Mesenchymal stem cell (in vitro differentiated cells and primary cell): ENCODE data around the gene INPPL1.

Experiments
- DNase-seq: peaks from one replicate; pipeline ENCODE4 v3.0.0-alpha.2; 2013
- H2AFZ ChIP-seq: one replicate; pipeline ENCODE4 v1.6.1; 2013; ENCODE audit warnings: low read depth, mild to moderate bottlenecking, control low read depth, inconsistent platforms, low read length, moderate library complexity
- H2AK5ac ChIP-seq: 2 replicates; pipeline ENCODE4 v1.6.1; 2013; ENCODE audit warnings: low read length, moderate library complexity, mild to moderate bottlenecking, inconsistent platforms; ENCODE audit not compliant: severe bottlenecking
- H2BK120ac ChIP-seq: one replicate; pipeline ENCODE4 v1.6.1; 2013; ENCODE audit warnings: low read depth, mild to moderate bottlenecking, inconsistent platforms, low read length, moderate library complexity
- H2BK12ac ChIP-seq, 2 experiments: one replicate each; pipeline ENCODE4 v1.6.1; 2013; ENCODE audit warnings: inconsistent platforms in 2 of 2, low read length in 2 of 2, mild to moderate bottlenecking in 2 of 2, moderate library complexity in 2 of 2, control low read depth in 1 of 2
- H2BK15ac ChIP-seq: one replicate; pipeline ENCODE4 v1.6.1; 2013; ENCODE audit warnings: mild to moderate bottlenecking, low read depth, inconsistent platforms; ENCODE audit not compliant: poor library complexity, severe bottlenecking
- H2BK5ac ChIP-seq: 2 replicates; pipeline ENCODE4 v1.6.1; 2013; ENCODE audit warnings: low read depth, mild to moderate bottlenecking, low read length, control low read depth, inconsistent platforms; ENCODE audit not compliant: poor library complexity, severe bottlenecking
- H3K14ac ChIP-seq, 2 experiments: one replicate each; pipeline ENCODE4 v1.6.1; 2013; ENCODE audit warnings: inconsistent platforms in 2 of 2, low read length in 2 of 2, control low read depth in 1 of 2, mild to moderate bottlenecking in 1 of 2, moderate library complexity in 1 of 2
- H3K18ac ChIP-seq, 2 experiments: one replicate each; pipeline ENCODE4 v1.6.1; 2013; ENCODE audit warnings: inconsistent platforms in 2 of 2, low read length in 2 of 2, control low read depth in 1 of 2, low read depth in 1 of 2, mild to moderate bottlenecking in 1 of 2
- H3K23ac ChIP-seq, 2 experiments: one replicate each; pipeline ENCODE4 v1.6.1; 2013; ENCODE audit warnings: inconsistent platforms in 2 of 2, low read length in 2 of 2, mild to moderate bottlenecking in 2 of 2, moderate library complexity in 2 of 2, control low read depth in 1 of 2
- H3K27ac ChIP-seq: 2 replicates; pipeline ENCODE4 v1.5.1; 2013; ENCODE audit warnings: mild to moderate bottlenecking, moderate library complexity, low read length, control low read depth, inconsistent platforms; ENCODE audit not compliant: poor library complexity, severe bottlenecking
- H3K27me3 ChIP-seq, 2 experiments: 2 replicates each; pipeline versions ENCODE4 v1.6.1 to v1.7.0; 2013; ENCODE audit warnings: low read length in 2 of 2, mild to moderate bottlenecking in 2 of 2, moderate library complexity in 2 of 2, control low read depth in 1 of 2, inconsistent platforms in 1 of 2; ENCODE audit not compliant: control insufficient read depth in 1 of 2, insufficient read depth in 1 of 2
- H3K36me3 ChIP-seq, 2 experiments: 2 replicates each; pipeline versions ENCODE4 v1.6.1 to v1.7.0; 2013; ENCODE audit warnings: low read length in 2 of 2, control low read depth in 1 of 2, inconsistent platforms in 1 of 2, low read depth in 1 of 2, mild to moderate bottlenecking in 1 of 2; ENCODE audit not compliant: insufficient read depth in 2 of 2, control insufficient read depth in 1 of 2
- H3K4ac ChIP-seq, 2 experiments: one replicate each; pipeline ENCODE4 v1.6.1; 2013; ENCODE audit warnings: inconsistent platforms in 2 of 2, low read length in 2 of 2, mild to moderate bottlenecking in 2 of 2, moderate library complexity in 2 of 2, control low read depth in 1 of 2, low read depth in 1 of 2
- H3K4me1 ChIP-seq: 2 replicates; pipeline ENCODE4 v1.6.1; 2013; ENCODE audit warnings: low read depth, low read length, control low read depth; ENCODE audit not compliant: control insufficient read depth, insufficient read depth
- H3K4me2 ChIP-seq: 2 replicates; pipeline ENCODE4 v1.6.1; 2013; ENCODE audit warnings: low read length, mild to moderate bottlenecking, inconsistent platforms; ENCODE audit not compliant: poor library complexity, severe bottlenecking
- H3K4me3 ChIP-seq, 2 experiments: 2 replicates each; pipeline versions ENCODE4 v1.5.1 to v1.7.0; 2013; ENCODE audit warnings: low read length in 2 of 2, mild to moderate bottlenecking in 2 of 2, control low read depth in 1 of 2, low read depth in 1 of 2; ENCODE audit not compliant: insufficient read depth in 1 of 2
- H3K79me1 ChIP-seq: replicated peaks from 2 replicates; pipeline ENCODE4 v1.6.1; 2013; ENCODE audit warnings: mild to moderate bottlenecking, control low read depth, low read length, inconsistent platforms; ENCODE audit not compliant: poor library complexity, severe bottlenecking
- H3K9ac ChIP-seq: 2 replicates; pipeline ENCODE4 v1.7.0; 2013; ENCODE audit warnings: mild to moderate bottlenecking, low read length, moderate library complexity
- H3K9me3 ChIP-seq: 2 replicates; pipeline ENCODE4 v1.7.0; 2013; ENCODE audit warnings: mild to moderate bottlenecking, low read length; ENCODE audit not compliant: control insufficient read depth
- H4K8ac ChIP-seq: one replicate; pipeline ENCODE4 v1.6.1; 2013; ENCODE audit warnings: inconsistent platforms, mild to moderate bottlenecking, low read length, moderate library complexity
- H4K91ac ChIP-seq: one replicate; pipeline ENCODE4 v1.6.1; 2013; ENCODE audit warnings: mild to moderate bottlenecking, low read length, inconsistent platforms
- WGBS: methylation state at CpG from one replicate; pipeline ENCODE4 v1.1.7; 2013; ENCODE audit warnings: mixed read lengths; 5-methylcytosine and 5-hydroxymethylcytosine counted together

Gene INPPL1

DNA sequence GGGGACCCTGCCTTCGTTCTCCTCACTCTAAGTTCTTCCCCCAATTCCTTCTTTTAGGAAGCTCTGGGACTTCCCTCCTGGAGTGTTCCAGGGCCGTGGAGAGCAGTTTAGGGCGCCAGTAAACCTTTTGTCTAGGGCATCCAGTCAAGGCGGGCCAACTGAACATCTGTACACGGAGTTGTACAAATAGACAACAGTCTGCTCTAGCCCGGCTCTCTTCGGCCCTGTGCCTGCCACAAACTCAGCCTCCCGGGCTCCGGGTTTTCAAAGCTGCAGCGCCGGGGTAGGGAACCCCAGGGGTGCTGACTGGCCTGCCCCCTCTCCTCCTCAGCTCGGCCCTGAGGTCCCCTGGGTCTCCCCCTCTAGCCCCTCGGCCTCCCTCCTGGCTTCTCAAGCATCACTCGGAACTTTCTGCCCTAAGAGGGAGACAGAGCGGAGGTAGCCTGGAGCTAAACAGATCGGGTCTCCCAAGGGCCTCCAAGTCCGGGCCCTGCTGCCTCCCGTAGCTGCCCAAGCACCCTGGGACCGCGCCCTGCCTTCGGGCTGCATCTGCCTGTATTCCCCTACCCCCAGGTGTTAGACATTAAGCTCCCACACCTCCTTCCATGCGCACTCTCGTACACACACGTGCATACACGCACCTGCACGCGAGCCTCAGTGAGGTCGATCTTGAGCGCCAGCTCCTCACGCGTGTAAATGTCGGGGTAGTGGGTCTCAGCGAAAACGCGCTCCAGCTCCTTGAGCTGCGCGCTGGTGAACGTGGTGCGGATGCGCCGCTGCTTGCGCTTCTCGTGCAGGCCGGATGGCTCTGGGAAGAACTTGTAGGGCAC lies 16.1 kb downstream of the INPPL1 start:
- no peak overlapping the region for H2BK5ac ChIP-seq
- H2BK15ac ChIP-seq: no peak overlapping the region
- no peak overlapping the region for H4K8ac ChIP-seq
- peak overlapping the region; percentile 33 for H3K4me2 ChIP-seq
- H3K4me3 ChIP-seq: peak overlapping the region in 1 of 2 experiments; percentile 55
- H3K4me1 ChIP-seq: peaks cover 42% of the 10 kb centered on the region
- H3K9me3 ChIP-seq: no peaks in the 10 kb centered on the region
- H2AK5ac ChIP-seq: no peak overlapping the region
- no peak overlapping the region for H4K91ac ChIP-seq
- H3K79me1 ChIP-seq: no peaks in the 10 kb centered on the region
- no peak overlapping the region for H2BK12ac ChIP-seq
- DNase-seq: no peak
- 31% methylated on average over 44 of the region's 44 CpGs for WGBS
- H3K27ac ChIP-seq: no peak overlapping the region
- H2AFZ ChIP-seq: no peak overlapping the region
- H3K4ac ChIP-seq: no peak overlapping the region
- no peak overlapping the region for H3K14ac ChIP-seq
- no peak overlapping the region for H3K23ac ChIP-seq
- H3K18ac ChIP-seq: no peak overlapping the region
- peaks cover 47 to 58% of the 10 kb centered on the region in 2 experiments for H3K27me3 ChIP-seq
- H2BK120ac ChIP-seq: no peak overlapping the region
- peaks cover 27 to 30% of the 10 kb centered on the region in 2 experiments for H3K36me3 ChIP-seq
- H3K9ac ChIP-seq: peak overlapping the region; percentile 50

DNA sequence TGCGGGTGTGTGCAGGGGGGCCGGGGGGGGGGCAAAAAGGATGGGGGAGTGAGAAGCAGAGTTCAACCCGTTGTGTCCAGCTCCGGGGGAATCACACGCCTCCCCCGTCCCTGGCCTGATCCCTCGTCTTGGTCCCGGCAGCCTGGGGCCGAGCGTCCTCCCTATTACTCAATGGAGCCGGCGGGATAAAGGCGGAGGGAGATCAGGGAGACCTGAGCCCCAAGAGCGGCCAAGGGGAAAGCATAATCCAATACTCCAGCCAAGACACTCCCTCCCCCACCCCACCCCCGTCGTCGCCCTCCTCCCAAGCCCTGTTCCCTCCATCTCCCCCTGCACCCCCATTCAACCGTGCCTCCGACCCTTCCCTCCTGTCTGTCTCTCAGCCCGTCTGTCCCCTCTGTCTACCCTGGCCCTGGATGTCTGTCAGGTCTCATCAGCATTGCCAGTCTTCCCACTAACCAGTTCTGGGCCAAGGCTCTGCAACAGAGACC lies 16.8 kb downstream of the INPPL1 start:
- Histone ChIP-seq H2AK5ac (no peak overlapping the region), H3K14ac (no peak overlapping the region), H3K9me3 (no peaks in the 10 kb centered on the region), H3K36me3 (peaks cover 22 to 23% of the 10 kb centered on the region in 2 experiments), H4K91ac (no peak overlapping the region), H3K18ac (no peak overlapping the region), H3K27me3 (peaks cover 53 to 64% of the 10 kb centered on the region in 2 experiments), H3K4me1 (peaks cover 41% of the 10 kb centered on the region), H2BK5ac (no peak overlapping the region), H3K23ac (no peak overlapping the region), H2BK120ac (no peak overlapping the region), H2BK12ac (no peak overlapping the region), H3K27ac (no peak overlapping the region), H2AFZ (no peak overlapping the region), H3K4me3 (no peak overlapping the region), H3K4me2 (no peak overlapping the region), H3K4ac (no peak overlapping the region), H4K8ac (no peak overlapping the region), H3K9ac (no peak overlapping the region), H3K79me1 (no peaks in the 10 kb centered on the region), H2BK15ac (no peak overlapping the region)
- DNase-seq: no peak
- WGBS: 40% methylated on average over 20 of the region's 20 CpGs

DNA sequence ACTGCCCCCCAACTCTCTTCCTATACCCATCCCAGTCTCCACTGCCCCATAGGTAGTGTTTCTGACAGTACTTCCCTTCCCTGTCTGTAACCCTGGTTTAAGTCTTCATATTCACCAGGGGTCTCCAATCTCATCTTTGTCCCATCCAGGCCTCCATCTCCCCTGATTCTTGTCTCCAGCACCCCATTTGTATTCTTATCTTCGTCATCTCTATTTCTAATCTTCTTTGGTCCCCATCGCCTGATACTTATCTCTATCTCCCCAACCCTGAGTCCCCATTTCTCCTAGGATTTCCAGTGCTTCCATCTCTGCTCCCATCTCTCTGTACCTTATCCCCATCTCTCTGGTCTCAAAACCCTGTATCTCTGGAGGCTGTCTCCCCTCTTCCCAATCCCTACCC lies 17.6 kb downstream of the INPPL1 start:
- no peak overlapping the region for H3K4me3 ChIP-seq
- no peak overlapping the region for H2BK12ac ChIP-seq
- H3K4me2 ChIP-seq: no peak overlapping the region
- H2BK5ac ChIP-seq: no peak overlapping the region
- H3K18ac ChIP-seq: no peak overlapping the region
- peaks cover 39% of the 10 kb centered on the region for H3K4me1 ChIP-seq
- H3K36me3 ChIP-seq: peaks cover 15 to 18% of the 10 kb centered on the region in 2 experiments
- H2AK5ac ChIP-seq: no peak overlapping the region
- DNase-seq: no peak
- H3K4ac ChIP-seq: no peak overlapping the region
- H2BK120ac ChIP-seq: no peak overlapping the region
- H2BK15ac ChIP-seq: no peak overlapping the region
- H3K9me3 ChIP-seq: no peaks in the 10 kb centered on the region
- no peak overlapping the region for H4K8ac ChIP-seq
- WGBS: 91% methylated on average over 2 of the region's 2 CpGs
- H3K14ac ChIP-seq: no peak overlapping the region
- H4K91ac ChIP-seq: no peak overlapping the region
- H3K27me3 ChIP-seq: peaks cover 61 to 72% of the 10 kb centered on the region in 2 experiments
- H3K79me1 ChIP-seq: no peaks in the 10 kb centered on the region
- no peak overlapping the region for H3K9ac ChIP-seq
- no peak overlapping the region for H3K23ac ChIP-seq
- H3K27ac ChIP-seq: no peak overlapping the region
- no peak overlapping the region for H2AFZ ChIP-seq

DNA sequence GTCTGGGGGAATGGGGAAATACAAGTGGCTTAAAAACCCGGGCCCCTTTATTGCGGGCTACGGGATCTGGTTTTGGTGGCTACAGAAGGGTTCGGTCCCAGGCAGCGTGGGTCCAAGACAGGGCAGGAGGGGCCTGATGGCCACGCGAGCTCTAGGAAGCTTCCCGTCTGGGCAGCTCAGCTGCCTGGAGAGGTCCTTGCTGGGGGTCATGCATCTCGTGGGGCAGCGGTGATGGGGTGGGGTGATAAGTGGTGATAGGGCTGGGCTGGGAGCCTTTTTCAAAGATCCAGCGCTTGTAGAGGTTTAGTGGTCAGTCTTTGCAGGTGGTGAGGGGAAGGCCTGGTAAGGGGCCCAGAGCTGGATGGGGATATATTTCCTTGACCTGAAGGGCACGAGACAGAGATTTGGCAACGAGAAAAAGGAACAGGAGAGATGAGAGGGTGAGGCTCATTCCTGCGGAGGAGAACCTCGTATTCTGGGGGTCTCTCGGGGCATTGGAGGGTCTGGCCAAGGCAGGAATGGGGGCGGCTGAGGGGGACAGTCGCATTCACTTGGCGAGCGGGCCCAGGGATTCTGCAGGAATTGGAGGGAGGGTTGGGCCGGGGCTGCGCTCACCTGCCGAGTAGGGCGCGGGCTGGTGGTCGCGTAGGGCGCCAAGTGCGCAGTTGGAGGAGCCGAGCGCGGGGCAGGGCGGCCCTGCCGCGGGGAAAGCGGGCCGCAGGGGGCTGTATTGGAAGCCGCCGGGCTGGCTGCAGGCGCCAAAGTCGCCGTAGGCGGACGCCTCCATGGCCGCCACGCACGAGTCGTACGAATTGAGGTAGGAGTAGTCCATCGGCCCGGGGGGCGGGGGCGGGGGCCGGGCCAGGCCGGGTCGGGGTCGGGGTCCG lies 18.8 kb downstream of the INPPL1 start:
- Histone ChIP-seq H3K9ac (no peak overlapping the region), H4K91ac (no peak overlapping the region), H2BK120ac (no peak overlapping the region), H3K27ac (no peak overlapping the region), H3K4ac (no peak overlapping the region), H3K4me1 (peaks cover 29% of the 10 kb centered on the region), H2BK15ac (no peak overlapping the region), H2BK5ac (no peak overlapping the region), H3K36me3 (peaks cover 2 to 5% of the 10 kb centered on the region in 2 experiments), H2AFZ (no peak overlapping the region), H3K23ac (peak overlapping the region in 1 of 2 experiments; percentile 34), H3K4me3 (no peak overlapping the region), H2BK12ac (no peak overlapping the region), H2AK5ac (no peak overlapping the region), H3K79me1 (no peaks in the 10 kb centered on the region), H3K9me3 (no peaks in the 10 kb centered on the region), H3K14ac (no peak overlapping the region), H4K8ac (no peak overlapping the region), H3K27me3 (peaks cover 72 to 83% of the 10 kb centered on the region in 2 experiments), H3K18ac (no peak overlapping the region), H3K4me2 (no peak overlapping the region)
- WGBS: 24% methylated on average over 38 of the region's 58 CpGs
- DNase-seq: no peak
